NOMO-1 treated with DMSO at 0.1 percent for 48 hours (cell line): ENCODE data around the gene MAGEA11.
"Not testable (repeated sequence)": the region's sequence is repeated elsewhere in the genome, so short reads cannot be mapped to it uniquely, and the experiment has no call there.

Source experiments
- DNase-seq: peaks from one replicate; lab custom pipeline; 2025; ENCODE audit not compliant: unreplicated experiment; lab: John Stamatoyannopoulos, UW

MAGEA11 gene

GRCh38 chrX:149717803-149718202 is 5.9 kb downstream of the MAGEA11 start:
- no peak for DNase-seq

GRCh38 chrX:149718757-149719156 is 6.9 kb downstream of the MAGEA11 start:
- no peak for DNase-seq

- no peak for DNase-seq
These were observed 8.3 kb downstream of the MAGEA11 start for GRCh38 chrX:149720021-149720689.

GRCh38 chrX:149721241-149721640 is 9.4 kb downstream of the MAGEA11 start:
- not testable (repeated sequence) for DNase-seq

- DNase-seq, result no peak
These were observed 9.9 kb downstream of the MAGEA11 start for GRCh38 chrX:149721778-149722177.

GRCh38 chrX:149723583-149724118 is 11.8 kb downstream of the MAGEA11 start:
- not testable (repeated sequence) for DNase-seq

- not testable (repeated sequence) for DNase-seq
These were observed 15.4 kb downstream of the MAGEA11 start for GRCh38 chrX:149727308-149727707.

- not testable (repeated sequence) for DNase-seq
These were observed 30.4 kb downstream of the MAGEA11 start for GRCh38 chrX:149742269-149742668.

- DNase-seq, result not testable (repeated sequence)
These were observed 34.6 kb downstream of the MAGEA11 start for GRCh38 chrX:149746390-149747007.

- no peak for DNase-seq
These were observed 45.6 kb downstream of the MAGEA11 start for GRCh38 chrX:149757206-149758067.

- no peak for DNase-seq
These were observed 46.3 kb downstream of the MAGEA11 start for GRCh38 chrX:149758068-149758714.

- not testable (repeated sequence) for DNase-seq
These were observed 46.8 kb downstream of the MAGEA11 start for GRCh38 chrX:149758715-149759078.

GRCh38 chrX:149759824-149760223 is 48.0 kb downstream of the MAGEA11 start:
- DNase-seq, result no peak

GRCh38 chrX:149760965-149761364 is 49.1 kb downstream of the MAGEA11 start:
- DNase-seq, result no peak

GRCh38 chrX:149761858-149762674 is 50.2 kb downstream of the MAGEA11 start:
- not testable (repeated sequence) for DNase-seq

GRCh38 chrX:149762696-149763614 is 51.1 kb downstream of the MAGEA11 start:
- DNase-seq, result no peak
